Brain microvascular endothelial cell (primary cell): ENCODE data around the gene AXIN1.

ENCODE experiments used
- DNase-seq: peaks from one replicate; pipeline ENCODE4 v3.0.0-alpha.2; 2020
- H3K27ac ChIP-seq: fragments of 250-450 bp; sonication (Bioruptor Pico); 2 replicates; pipeline ENCODE4 v1.5.1; 2020; ENCODE audit warnings: mild to moderate bottlenecking, moderate library complexity
- H3K27me3 ChIP-seq: fragments of 250-450 bp; sonication (Bioruptor Pico); replicated peaks from 2 replicates; pipeline ENCODE4 v1.5.1; 2020; ENCODE audit warnings: mild to moderate bottlenecking
- H3K36me3 ChIP-seq: fragments of 250-450 bp; sonication (Bioruptor Pico); replicated peaks from 2 replicates; pipeline ENCODE4 v1.5.1; 2020; ENCODE audit warnings: mild to moderate bottlenecking
- H3K4me3 ChIP-seq: 2 replicates; pipeline ENCODE4 v1.5.1; 2011; ENCODE audit warnings: low read depth, mild to moderate bottlenecking, control low read depth, low read length, moderate library complexity
- CTCF ChIP-seq: IDR thresholded peaks from 2 replicates; pipeline ENCODE4 v1.5.1; 2011; ENCODE audit warnings: low read depth, mild to moderate bottlenecking, moderate library complexity, low read length, control low read depth, inconsistent platforms; ENCODE audit errors: missing control alignments
- in situ Hi-C: cut with HindIII; loops from 2 replicates; pipeline ENCODE4 v1.10.0; 2017; ENCODE audit warnings: low sequenced_read_pairs, low pct_ligation_motif_present

Gene AXIN1

GRCh38 chr16:356741-357140 lies 4.2 kb upstream of the AXIN1 start:
- in situ Hi-C loops, result no loop called here
- H3K4me3 ChIP-seq, result no peak overlapping the region
- no peaks in the 10 kb centered on the region for H3K36me3 ChIP-seq
- no peak overlapping the region for H3K27ac ChIP-seq
- H3K27me3 ChIP-seq, result no peaks in the 10 kb centered on the region
- no peak for DNase-seq
- no peak for TF ChIP-seq CTCF

GRCh38 chr16:354971-355461 lies 2.5 kb upstream of the AXIN1 start:
- in situ Hi-C loops, result no loop called here
- DNase-seq, result no peak
- no peak overlapping the region for H3K27ac ChIP-seq

DNA sequence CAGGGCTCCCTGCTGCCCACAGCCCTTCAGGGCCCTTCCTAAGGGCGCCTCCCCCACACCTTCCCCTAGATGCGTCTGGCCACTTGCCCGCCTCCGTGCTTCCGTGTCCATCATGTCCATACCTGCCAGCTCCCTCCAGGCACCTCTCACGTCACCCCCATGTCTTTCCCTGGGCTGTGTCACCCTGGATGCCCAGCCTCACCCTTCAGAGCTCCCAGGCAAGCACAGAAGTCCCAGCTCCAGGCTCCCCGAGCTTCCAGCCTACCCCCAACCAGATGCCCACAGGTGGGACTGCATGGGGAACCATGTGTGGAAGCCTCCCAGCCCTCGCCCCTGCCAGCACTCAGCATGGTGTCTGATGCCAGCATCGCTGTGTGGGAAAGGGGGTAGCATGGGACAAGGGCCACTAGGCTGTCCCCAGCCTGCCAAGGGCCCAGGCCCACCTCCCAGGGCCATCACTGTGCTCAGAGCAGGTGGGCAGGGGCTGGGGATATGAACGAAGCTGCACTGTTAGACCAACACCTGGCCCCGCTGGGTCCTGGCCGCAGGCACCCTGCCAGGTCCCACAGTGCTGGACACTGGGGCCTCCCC lies 1.9 kb upstream of the AXIN1 start:
- in situ Hi-C loops, result no loop called here
- H3K36me3 ChIP-seq, result no peaks in the 10 kb centered on the region
- H3K4me3 ChIP-seq, result no peak overlapping the region
- TF ChIP-seq CTCF, result no peak
- DNase-seq, result no peak
- no peak overlapping the region for H3K27ac ChIP-seq
- no peaks in the 10 kb centered on the region for H3K27me3 ChIP-seq

More at GRCh38 chr16:354971-355461, 2.5 kb upstream of the AXIN1 start:
- TF ChIP-seq CTCF, result no peak
- Histone ChIP-seq H3K4me3 (no peak overlapping the region), H3K27me3 (no peaks in the 10 kb centered on the region), H3K36me3 (no peaks in the 10 kb centered on the region)

DNA sequence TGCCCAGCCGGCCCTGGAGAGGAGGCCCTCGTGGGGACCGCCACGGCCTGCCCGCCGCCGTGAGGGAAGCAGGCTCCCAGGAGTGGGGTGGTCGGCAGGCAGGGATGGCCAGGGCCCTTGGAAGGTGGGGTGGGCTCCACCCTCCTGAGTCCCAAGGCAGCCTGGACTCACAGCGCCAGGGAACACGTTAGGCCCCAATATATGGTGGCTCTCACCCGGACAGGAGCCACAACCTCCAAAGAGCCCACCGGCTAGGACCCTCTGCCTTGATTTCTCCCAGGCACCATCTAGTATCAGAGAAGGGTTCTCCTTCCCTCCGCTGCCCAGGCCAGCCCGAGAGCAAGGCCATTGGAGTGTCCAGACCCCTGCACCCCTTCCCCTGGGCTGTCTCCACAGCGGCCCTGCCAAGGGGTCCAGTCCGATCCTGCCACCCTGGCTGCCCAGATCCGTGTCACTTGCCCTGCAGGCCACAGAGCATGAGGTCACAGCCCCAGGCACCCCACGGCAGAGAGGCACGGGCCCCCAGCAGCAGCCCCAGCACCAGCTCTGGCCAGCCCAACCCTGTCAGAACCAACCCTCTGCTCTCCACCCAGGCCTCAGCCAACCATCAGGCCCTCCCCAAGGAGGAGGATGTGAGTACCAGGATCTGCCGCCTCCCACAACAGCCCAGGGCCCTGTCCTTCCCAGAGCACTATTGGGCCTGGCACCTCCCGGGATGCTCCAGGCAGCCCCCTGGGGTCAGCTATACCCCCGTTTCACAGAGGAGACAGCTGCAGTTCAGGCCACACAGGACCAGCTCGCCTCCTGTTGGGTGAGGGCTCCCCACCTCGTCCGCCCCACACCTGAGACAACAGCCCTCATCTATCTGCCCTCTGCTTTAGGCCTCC lies 1.1 kb upstream of the AXIN1 start:
- in situ Hi-C loops, result no loop called here
- no peak for TF ChIP-seq CTCF
- Histone ChIP-seq H3K27ac (no peak overlapping the region), H3K27me3 (no peaks in the 10 kb centered on the region), H3K36me3 (no peaks in the 10 kb centered on the region), H3K4me3 (peak overlapping the region; percentile 42)
- DNase-seq, result no peak

DNA sequence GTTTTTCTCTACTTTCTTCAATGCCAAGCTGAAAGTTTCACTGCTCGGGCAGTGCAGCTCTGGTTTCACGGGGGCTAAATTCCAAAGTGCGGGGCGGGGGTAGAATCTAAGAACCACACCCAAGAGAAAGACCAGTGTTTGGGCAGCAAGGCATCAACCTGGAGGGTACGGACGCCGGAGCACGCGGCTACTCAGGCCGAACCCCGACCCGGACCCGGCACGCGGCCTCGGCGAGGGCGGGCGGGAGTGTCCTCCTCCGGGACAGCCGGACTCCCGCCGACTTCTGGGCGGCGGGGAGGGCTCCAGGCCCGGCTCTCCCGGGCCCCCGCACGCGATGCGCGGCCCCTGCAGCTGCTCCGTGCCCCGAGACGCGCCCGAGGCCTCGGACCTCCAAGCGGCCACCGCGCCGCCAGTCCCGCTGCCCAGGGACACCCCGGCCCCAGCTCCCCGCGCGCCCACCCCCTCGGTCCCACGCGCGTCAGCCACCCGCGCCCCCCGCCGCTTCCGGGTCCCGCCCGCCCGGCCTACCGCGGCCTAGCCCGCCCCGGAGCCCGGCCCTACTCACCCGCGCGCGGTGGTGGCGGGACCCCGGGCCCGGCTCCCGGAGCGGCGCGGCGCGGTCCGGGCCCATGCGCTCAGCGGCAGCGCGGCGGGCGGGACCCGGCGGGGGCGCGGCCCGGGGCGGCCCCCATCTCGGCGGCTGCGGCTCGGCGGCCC lies 561 bp downstream of the AXIN1 start:
- H3K27ac ChIP-seq, result peak overlapping the region; percentile 43
- H3K36me3 ChIP-seq, result no peaks in the 10 kb centered on the region
- no peaks in the 10 kb centered on the region for H3K27me3 ChIP-seq
- DNase-seq, result no peak
- TF ChIP-seq CTCF, result no peak
- in situ Hi-C loops, result no loop called here
- peak overlapping the region; percentile 64 for H3K4me3 ChIP-seq
